Measurements from ENCODE around the gene SRGAP1. TPM values are rescaled to one million over a fixed set of nuclear protein-coding genes. Genes with fewer than 3 reads are reported as not detected.

Gene SRGAP1
- total RNA-seq, 4 donors from 2014 or later: 7.2 to 22.9 (median 11.5) TPM

- no peaks in the 10 kb centered on the region for H3K9me3 ChIP-seq
- no peak overlapping the region for H3K27ac ChIP-seq
- H3K4me3 ChIP-seq: no peak overlapping the region
- peaks cover 4 to 29% (median 6%) of the 10 kb centered on the region in 3 donors for H3K4me1 ChIP-seq
- H3K36me3 ChIP-seq: no peaks in the 10 kb centered on the region
- TF ChIP-seq EP300 (IDR thresholded peaks at IDR 0.05): no peak
- TF ChIP-seq POLR2AphosphoS5 (IDR thresholded peaks at IDR 0.05): no peak
- no peak for TF ChIP-seq POLR2A (IDR thresholded peaks at IDR 0.05)
- TF ChIP-seq CTCF (IDR thresholded peaks at IDR 0.05): no peak
- no peak for ATAC-seq
- H3K27me3 ChIP-seq: no peaks in the 10 kb centered on the region
Measured at GRCh38 chr12:63995512-63995911, 151.0 kb downstream of the SRGAP1 start.

GRCh38 chr12:63996556-63996955, 152.1 kb downstream of the SRGAP1 start:
- WGBS, 2 donors (ENCODE audit: low coverage in 1 of 2): 100% methylated on average over 1 of the region's 1 CpG
- Histone ChIP-seq H3K27ac (no peak overlapping the region), H3K4me3 (no peak overlapping the region), H3K27me3 (no peaks in the 10 kb centered on the region), H3K4me1 (peaks cover 2 to 19% (median 6%) of the 10 kb centered on the region in 3 donors), H3K9me3 (no peaks in the 10 kb centered on the region), H3K36me3 (no peaks in the 10 kb centered on the region)
- ATAC-seq: no peak
- TF ChIP-seq CTCF (IDR thresholded peaks at IDR 0.05): no peak
- TF ChIP-seq EP300 (IDR thresholded peaks at IDR 0.05): no peak
- TF ChIP-seq POLR2AphosphoS5 (IDR thresholded peaks at IDR 0.05): no peak

- Histone ChIP-seq H3K9me3 (no peaks in the 10 kb centered on the region), H3K36me3 (no peaks in the 10 kb centered on the region), H3K4me1 (peaks cover under 1 to 12% (median 2%) of the 10 kb centered on the region in 3 donors), H3K27ac (no peak overlapping the region), H3K27me3 (no peaks in the 10 kb centered on the region), H3K4me3 (no peak overlapping the region)
- no peak for ATAC-seq
- TF ChIP-seq CTCF (IDR thresholded peaks at IDR 0.05) (no peak), POLR2A (IDR thresholded peaks at IDR 0.05) (no peak), POLR2AphosphoS5 (IDR thresholded peaks at IDR 0.05) (no peak), EP300 (IDR thresholded peaks at IDR 0.05) (no peak)
- 63 to 100% methylated on average over 1 of the region's 1 CpG for WGBS, 2 donors (ENCODE audit: low coverage in 1 of 2)
Measured at GRCh38 chr12:63997198-63997597, 152.7 kb downstream of the SRGAP1 start.

GRCh38 chr12:63998584-63998983, 154.1 kb downstream of the SRGAP1 start:
- H3K27ac ChIP-seq: no peak overlapping the region
- H3K27me3 ChIP-seq: no peaks in the 10 kb centered on the region
- H3K4me1 ChIP-seq: peaks cover 0 to 8% (median 0%) of the 10 kb centered on the region in 3 donors
- H3K36me3 ChIP-seq: no peaks in the 10 kb centered on the region
- H3K4me3 ChIP-seq: no peak overlapping the region
- no peaks in the 10 kb centered on the region for H3K9me3 ChIP-seq
- ATAC-seq: no peak
- no peak for TF ChIP-seq EP300 (IDR thresholded peaks at IDR 0.05)
- TF ChIP-seq POLR2AphosphoS5 (IDR thresholded peaks at IDR 0.05): no peak
- TF ChIP-seq CTCF (IDR thresholded peaks at IDR 0.05): no peak
- TF ChIP-seq POLR2A (IDR thresholded peaks at IDR 0.05): no peak

GRCh38 chr12:63999853-64000252, 155.4 kb downstream of the SRGAP1 start:
- Histone ChIP-seq H3K4me3 (no peak overlapping the region), H3K27ac (no peak overlapping the region), H3K9me3 (no peaks in the 10 kb centered on the region), H3K4me1 (peaks cover 0 to 1% (median 0%) of the 10 kb centered on the region in 3 donors), H3K27me3 (no peaks in the 10 kb centered on the region), H3K36me3 (no peaks in the 10 kb centered on the region)
- no peak for TF ChIP-seq EP300 (IDR thresholded peaks at IDR 0.05)
- 100% methylated on average over 2 to 3 of the region's 3 CpGs for WGBS, 2 donors (ENCODE audit: low coverage in 1 of 2)
- ATAC-seq: no peak

GRCh38 chr12:64001439-64001838, 156.9 kb downstream of the SRGAP1 start:
- no peak for ATAC-seq
- Histone ChIP-seq H3K4me3 (no peak overlapping the region), H3K27ac (no peak overlapping the region), H3K36me3 (no peaks in the 10 kb centered on the region), H3K4me1 (no peaks in the 10 kb centered on the region), H3K9me3 (no peaks in the 10 kb centered on the region), H3K27me3 (no peaks in the 10 kb centered on the region)
- TF ChIP-seq EP300 (IDR thresholded peaks at IDR 0.05) (no peak), POLR2A (IDR thresholded peaks at IDR 0.05) (no peak), POLR2AphosphoS5 (IDR thresholded peaks at IDR 0.05) (no peak), CTCF (IDR thresholded peaks at IDR 0.05) (no peak)

Data from gastroesophageal sphincter (tissue), 4 donors.